Activated gamma-delta T cell (primary cell): Measurements from ENCODE around the gene DLG3.
"Not testable (repeated sequence)": the region's sequence is repeated elsewhere in the genome, so short reads cannot be mapped to it uniquely, and the experiment has no call there.

ENCODE experiments used
- DNase-seq: peaks from one replicate; lab custom pipeline; 2025; lab: John Stamatoyannopoulos, UW
- total RNA-seq, 2 donors: gene quantifications; one replicate each; lab custom pipeline; 2026; lab: John Stamatoyannopoulos, UW

Gene DLG3
- 50.4 to 57.2 reads per million in 2 donors for total RNA-seq

GRCh38 chrX:70444326-70444945 is at the start of gene DLG3:
TSS of gene DLG3 (plus strand) at chrX:70444835. CDS start at chrX:70445202, 367 bp downstream.
- DNase-seq = peak; percentile 15

- DNase-seq = no peak
These were observed 45.7 kb upstream of the DLG3 start for GRCh38 chrX:70398899-70399298.

GRCh38 chrX:70400181-70400580 is 44.5 kb upstream of the DLG3 start:
- not testable (repeated sequence) for DNase-seq

- no peak for DNase-seq
These were observed 41.9 kb upstream of the DLG3 start for GRCh38 chrX:70402721-70403120.

- DNase-seq = no peak
These were observed 39.6 kb upstream of the DLG3 start for GRCh38 chrX:70405003-70405402.

GRCh38 chrX:70410921-70411320 is 33.7 kb upstream of the DLG3 start:
- DNase-seq = no peak

GRCh38 chrX:70411475-70411874 is 33.2 kb upstream of the DLG3 start:
- DNase-seq = no peak

- DNase-seq = no peak
These were observed 23.0 kb upstream of the DLG3 start for GRCh38 chrX:70421618-70422017.

GRCh38 chrX:70422851-70423341 is 21.7 kb upstream of the DLG3 start, which contains the start of gene GDPD2:
TSS of gene GDPD2 (plus strand) at chrX:70423314. CDS start at chrX:70424985, 1,671 bp downstream.
- no peak for DNase-seq

GRCh38 chrX:70423936-70424675 is 20.5 kb upstream of the DLG3 start:
- no peak for DNase-seq

- no peak for DNase-seq
These were observed 19.8 kb upstream of the DLG3 start for GRCh38 chrX:70424801-70425200.

- no peak for DNase-seq
These were observed 18.1 kb upstream of the DLG3 start for GRCh38 chrX:70426286-70427278.

- DNase-seq = no peak
These were observed 17.3 kb upstream of the DLG3 start for GRCh38 chrX:70427365-70427764.

- DNase-seq = no peak
These were observed 14.9 kb upstream of the DLG3 start for GRCh38 chrX:70429759-70430158.

- no peak for DNase-seq
These were observed 11.4 kb upstream of the DLG3 start for GRCh38 chrX:70432936-70433847.

GRCh38 chrX:70433848-70434351 is 10.7 kb upstream of the DLG3 start:
- DNase-seq = peak; percentile 53

- DNase-seq = peak; percentile 40
These were observed 10.2 kb upstream of the DLG3 start for GRCh38 chrX:70434352-70434866.

- DNase-seq = no peak
These were observed 9.6 kb upstream of the DLG3 start for GRCh38 chrX:70434914-70435586.

- DNase-seq = no peak
These were observed 8.3 kb upstream of the DLG3 start for GRCh38 chrX:70436343-70436742.

GRCh38 chrX:70437011-70437410 is 7.6 kb upstream of the DLG3 start:
- no peak for DNase-seq
